SK-N-SH (cell line): ENCODE measurements around the gene OSGEP. TPM values are rescaled to one million over a fixed set of nuclear protein-coding genes. Genes with fewer than 3 reads are reported as not detected.
A peak's percentile ranks its signal among the peaks of the same experiment; 100 is the strongest.

ENCODE experiments used
- CTCF ChIA-PET: fragments of 300-600, 350-600 bp; formaldehyde crosslinking; extraction: SDS; loops from one replicate; lab custom pipeline; 2021; lab: Yijun Ruan, JAX
- POLR2A ChIA-PET: fragments of 350-600 bp; sonication (Branson Sonifier 250); formaldehyde crosslinking; extraction: SDS; loops from one replicate; lab custom pipeline; 2020; ENCODE audit warnings: antibody characterized with exemption, inconsistent platforms; lab: Yijun Ruan, JAX
- DNase-seq: peaks from one replicate; pipeline ENCODE4 v3.0.0; 2012
- H2AFZ ChIP-seq: fragments of 200-600 bp; sonication (generic); 2 replicates; pipeline ENCODE4 v1.8.1; 2016; ENCODE audit warnings: antibody characterized with exemption, mild to moderate bottlenecking, low read depth
- H3F3A ChIP-seq: fragments of 200-600 bp; sonication (generic); replicated peaks from 2 replicates; pipeline ENCODE3; 2016; ENCODE audit warnings: antibody characterized with exemption, mild to moderate bottlenecking; ENCODE audit not compliant: insufficient read depth
- H3K27ac ChIP-seq, 2 experiments: fragments of 200-500 bp in 1 of 2; fragments of 200-600 bp in 1 of 2; sonication (Bioruptor generic) in 1 of 2; sonication (generic), shearing (Covaris generic) in 1 of 2; 2 replicates each; pipeline versions ENCODE4 v1.5.1 to v1.6.1; 2014 to 2016; ENCODE audit warnings: low read depth in 2 of 2, inconsistent platforms in 1 of 2, low read length in 1 of 2, mild to moderate bottlenecking in 1 of 2, mixed read lengths in 1 of 2
- H3K27me3 ChIP-seq: fragments of 200-600 bp; sonication (generic), shearing (Covaris generic); 2 replicates; pipeline ENCODE4 v1.6.1; 2016; ENCODE audit warnings: mixed run types; ENCODE audit not compliant: insufficient read depth
- H3K36me3 ChIP-seq, 2 experiments: fragments of 200-500 bp in 1 of 2; fragments of 200-600 bp in 1 of 2; sonication (Bioruptor generic) in 1 of 2; sonication (generic) in 1 of 2; replicated peaks in 1 of 2; 2 replicates each; pipeline versions ENCODE3 to v1.5.1; 2014 to 2016; ENCODE audit warnings: low read length in 1 of 2, mild to moderate bottlenecking in 1 of 2; ENCODE audit not compliant: insufficient read depth in 2 of 2, control insufficient read depth in 1 of 2
- H3K4me1 ChIP-seq, 2 experiments: fragments of 200-500 bp in 1 of 2; fragments of 200-600 bp in 1 of 2; sonication (Bioruptor generic) in 1 of 2; sonication (generic), shearing (Covaris generic) in 1 of 2; 2 replicates each; pipeline versions ENCODE4 v1.5.1 to v1.6.1; 2014 to 2016; ENCODE audit warnings: low read depth in 1 of 2, low read length in 1 of 2, mixed run types in 1 of 2; ENCODE audit not compliant: insufficient read depth in 2 of 2, control insufficient read depth in 1 of 2
- H3K4me2 ChIP-seq: fragments of 200-600 bp; sonication (generic), shearing (Covaris generic); 2 replicates; pipeline ENCODE4 v1.6.1; 2017; ENCODE audit warnings: mixed run types
- H3K4me3 ChIP-seq, 2 experiments: fragments of 200-500 bp in 1 of 2; fragments of 200-600 bp in 1 of 2; sonication (Bioruptor generic) in 1 of 2; sonication (generic), shearing (Covaris generic) in 1 of 2; 2 replicates each; pipeline versions ENCODE4 v1.5.1 to v1.8.1; 2014 to 2016; ENCODE audit warnings: low read depth in 2 of 2, inconsistent platforms in 1 of 2, low read length in 1 of 2, mild to moderate bottlenecking in 1 of 2, mixed read lengths in 1 of 2, moderate library complexity in 1 of 2
- H3K79me2 ChIP-seq: fragments of 200-600 bp; sonication (generic); 2 replicates; pipeline ENCODE4 v1.8.1; 2017; ENCODE audit warnings: mild to moderate bottlenecking; ENCODE audit not compliant: insufficient read depth
- H3K9ac ChIP-seq: fragments of 200-600 bp; sonication (generic); 2 replicates; pipeline ENCODE4 v1.6.1; 2017; ENCODE audit warnings: mixed run types
- H3K9me2 ChIP-seq: fragments of 200-600 bp; sonication (generic); 2 replicates; pipeline ENCODE4 v1.6.1; 2017; ENCODE audit warnings: mixed run types
- H3K9me3 ChIP-seq: fragments of 200-600 bp; sonication (generic); 2 replicates; pipeline ENCODE4 v1.6.1; 2017; ENCODE audit warnings: mixed run types, mild to moderate bottlenecking, moderate library complexity
- H4K20me1 ChIP-seq: fragments of 200-600 bp; sonication (generic); 2 replicates; pipeline ENCODE4 v1.6.1; 2017; ENCODE audit warnings: mild to moderate bottlenecking, mixed run types; ENCODE audit not compliant: insufficient read depth
- EP300 ChIP-seq, 2 experiments: IDR thresholded peaks; 2 replicates each; pipeline versions ENCODE4 v1.4.0 to v1.6.1; 2012; ENCODE audit warnings: borderline replicate concordance in 1 of 2, low read depth in 1 of 2, low read length in 1 of 2
- FOSL2 ChIP-seq: IDR thresholded peaks from 2 replicates; pipeline ENCODE4 v1.4.0; 2012; ENCODE audit warnings: low read depth, mild to moderate bottlenecking, moderate library complexity, borderline replicate concordance
- GABPA ChIP-seq: IDR thresholded peaks from 2 replicates; pipeline ENCODE4 v1.4.0; 2012; ENCODE audit warnings: low read depth, mild to moderate bottlenecking
- GATA2 ChIP-seq: sonication (generic); formaldehyde crosslinking; IDR thresholded peaks from 2 replicates; pipeline ENCODE4 v1.5.0; 2020; ENCODE audit warnings: mild to moderate bottlenecking, missing genetic modification reagents
- IRF3 ChIP-seq: fragments of 150-350 bp; IDR thresholded peaks from 2 replicates; pipeline ENCODE4 v1.6.1; 2016; ENCODE audit warnings: mild to moderate bottlenecking, low read depth, low read length
- JUND ChIP-seq: IDR thresholded peaks from 2 replicates; pipeline ENCODE4 v1.4.0; 2012
- MEF2A ChIP-seq: IDR thresholded peaks from 2 replicates; pipeline ENCODE4 v1.4.0; 2012; ENCODE audit warnings: low read depth, borderline replicate concordance
- MXI1 ChIP-seq: IDR thresholded peaks from 2 replicates; pipeline ENCODE4 v1.6.1; 2012; ENCODE audit warnings: mild to moderate bottlenecking, low read depth, low read length, improper control_type of control experiment
- NFIC ChIP-seq: IDR thresholded peaks from 2 replicates; pipeline ENCODE4 v1.4.0; 2012; ENCODE audit warnings: borderline replicate concordance
- PBX3 ChIP-seq: IDR thresholded peaks from 2 replicates; pipeline ENCODE4; 2012
- POLR2AphosphoS5 ChIP-seq: IDR thresholded peaks from 2 replicates; pipeline ENCODE4 v1.6.1; 2012; ENCODE audit warnings: low read depth, low read length
- RCOR1 ChIP-seq: fragments of 150-350 bp; IDR thresholded peaks from 2 replicates; pipeline ENCODE4 v1.6.1; 2017; ENCODE audit warnings: antibody characterized with exemption, low read length
- RFX5 ChIP-seq: IDR thresholded peaks from 2 replicates; pipeline ENCODE4 v1.6.1; 2012; ENCODE audit warnings: mild to moderate bottlenecking, improper control_type of control experiment, low read length
- SIN3A ChIP-seq: IDR thresholded peaks from 2 replicates; pipeline ENCODE4 v1.6.1; 2012; ENCODE audit warnings: low read depth, mild to moderate bottlenecking, low read length, moderate library complexity, borderline replicate concordance
- TAF1 ChIP-seq: IDR thresholded peaks from 2 replicates; pipeline ENCODE4 v1.6.1; 2012; ENCODE audit warnings: low read depth, mild to moderate bottlenecking, low read length, moderate library complexity, borderline replicate concordance
- TCF12 ChIP-seq: IDR thresholded peaks from 2 replicates; pipeline ENCODE4 v1.4.0; 2012
- USF1 ChIP-seq: IDR thresholded peaks from 2 replicates; pipeline ENCODE4 v1.4.0; 2012; ENCODE audit warnings: low read depth, borderline replicate concordance
- USF2 ChIP-seq: fragments of 150-350 bp; IDR thresholded peaks from 2 replicates; pipeline ENCODE4 v1.6.1; 2017; ENCODE audit warnings: antibody characterized with exemption, low read length, low read depth, borderline replicate concordance
- YY1 ChIP-seq: IDR thresholded peaks from 2 replicates; pipeline ENCODE4 v1.4.0; 2012; ENCODE audit warnings: low read depth, mild to moderate bottlenecking
- ZBTB33 ChIP-seq: IDR thresholded peaks from 2 replicates; pipeline ENCODE4 v1.4.0; 2012; ENCODE audit warnings: low read depth, borderline replicate concordance
- WGBS: methylation state at CpG from one replicate; pipeline ENCODE4 v1.1.6; 2017; ENCODE audit warnings: low lambda C conversion rate; 5-methylcytosine and 5-hydroxymethylcytosine counted together
- polyA plus RNA-seq, 3 experiments: library from polyadenylated mRNA; depleted of rRNA; stranded (reverse); fragments of >200 nt; gene quantifications; 2 replicates each; pipeline ENCODE4 v1.2.3, GENCODE V29; 2012
- TF ChIP-seq, protein P1 (sequence below): IDR thresholded peaks from 2 replicates; pipeline ENCODE4 v1.6.1; 2012; ENCODE audit warnings: mild to moderate bottlenecking, low read depth, low read length, moderate library complexity

OSGEP gene
- 32.9 and 38.7 TPM in 2 replicates for polyA plus RNA-seq (2012; rRNA removed)
- 18.2 and 24.9 TPM in 2 replicates for polyA plus RNA-seq (2012; cell fraction: cytosol; rRNA removed)
- polyA plus RNA-seq (2012; cell fraction: nucleus; rRNA removed), result 119 and 124 TPM in 2 replicates

DNA sequence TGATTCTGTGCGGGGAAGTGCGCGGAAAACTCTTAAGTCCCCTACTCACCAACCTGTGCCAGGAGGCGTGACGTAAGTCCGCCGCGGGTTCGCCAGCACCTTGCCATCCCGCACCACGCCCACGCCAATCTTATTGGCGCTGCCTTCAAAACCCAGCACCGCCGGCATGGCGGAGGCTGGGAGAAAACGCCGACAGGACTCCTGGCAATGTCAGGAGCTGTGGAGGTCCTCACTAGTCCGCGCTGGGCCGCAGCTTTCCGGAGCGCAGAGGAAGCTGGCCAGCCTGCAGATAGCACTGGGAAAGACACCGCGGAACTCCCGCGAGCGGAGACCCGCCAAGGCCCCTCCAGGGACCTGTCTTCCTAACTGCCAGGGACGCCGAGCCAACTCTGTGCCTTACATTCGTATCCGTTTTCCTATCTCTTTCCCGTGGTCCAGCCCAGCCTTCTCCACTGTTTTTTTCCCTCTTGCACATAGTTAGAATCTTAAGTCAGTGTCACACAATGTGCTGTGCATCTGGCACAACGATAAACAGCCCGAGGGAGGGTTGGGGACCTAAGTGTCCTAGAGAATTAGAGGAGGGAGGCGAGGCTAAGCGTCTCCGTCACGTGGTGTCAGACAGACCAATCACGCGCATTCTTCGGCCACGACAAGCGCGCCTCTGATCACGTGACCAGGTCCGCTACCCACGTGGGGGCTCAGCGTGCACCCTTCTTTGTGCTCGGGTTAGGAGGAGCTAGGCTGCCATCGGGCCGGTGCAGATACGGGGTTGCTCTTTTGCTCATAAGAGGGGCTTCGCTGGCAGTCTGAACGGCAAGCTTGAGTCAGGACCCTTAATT, at the start of gene OSGEP, which contains the start of gene APEX1:
Gene OSGEP, minus strand, starts transcription at position 297 of the 839 bp plus-strand sequence. Its CDS starts 129 bp downstream, at position 168.
Gene APEX1, plus strand, starts transcription at position 711 of the 839 bp plus-strand sequence. CDS start 420 bp downstream, outside the sequence.
- Histone ChIP-seq H3K4me2 (peak within 1 kb of the TSS; percentile 96), H3K9ac (peak within 1 kb of the TSS; percentile 92), H3K4me3 (peak within 1 kb of the TSS; percentile 92), H3K36me3 (peaks cover 50 to 57% of the 10 kb centered on the region in 2 experiments), H3F3A (peaks cover 12% of the 10 kb centered on the region), H3K79me2 (peaks cover 51% of the 10 kb centered on the region), H3K27me3 (no peaks in the 10 kb centered on the region), H3K27ac (peak within 1 kb of the TSS; percentile 92 to 96), H3K9me3 (no peaks in the 10 kb centered on the region), H3K9me2 (no peaks in the 10 kb centered on the region), H2AFZ (peak within 1 kb of the TSS; percentile 82), H3K4me1 (peaks cover 5 to 6% of the 10 kb centered on the region in 2 experiments; a peak in 3 of 4 replicates), H4K20me1 (no peaks in the 10 kb centered on the region)
- ChIA-PET CTCF (interaction anchor here (0.8 to 2.7 kb wide), 5 partner anchors 39 to 155 kb away, joined by 3 to 7 read pairs (median 6); no protein-coding TSS in a partner anchor), POLR2A (interaction anchor here (0.8 to 3.0 kb wide), 10 partner anchors 9 to 227 kb away, joined by 3 to 35 read pairs (median 5); partner anchors contain the start of genes CCNB1IP1, PARP2, PNP and TEP1)
- peak; percentile 95 for DNase-seq
- WGBS, result 0% methylated on average over 38 of the region's 56 CpGs
- TF ChIP-seq PBX3 (peak; percentile 8; the same call in 1 of the 2 replicates), YY1 (peak; percentile 60; the same call in 1 of the 2 replicates), RFX5 (no peak), ZBTB33 (peak; percentile 92), GATA2 (no peak; the same call in 1 of the 2 replicates), TCF12 (no peak), SIN3A (peak; percentile 74; the same call in 1 of the 2 replicates), IRF3 (peak; percentile 16; the same call in 1 of the 2 replicates), POLR2AphosphoS5 (peak; percentile 76), EP300 (IDR thresholded peaks at IDR 0.05; ENCODE audit: borderline replicate concordance in 1 of 2, low read depth in 1 of 2, low read length in 1 of 2) (no peak), NFIC (peak; percentile 34; the same call in 1 of the 2 replicates), RCOR1 (no peak; the same call in 1 of the 2 replicates), USF2 (peak; percentile 99), MEF2A (no peak), TAF1 (peak; percentile 70), JUND (no peak), GABPA (no peak; the same call in 1 of the 2 replicates), USF1 (peak; percentile 100), FOSL2 (no peak), MXI1 (peak; percentile 97)
- TF ChIP-seq, protein P1, sequence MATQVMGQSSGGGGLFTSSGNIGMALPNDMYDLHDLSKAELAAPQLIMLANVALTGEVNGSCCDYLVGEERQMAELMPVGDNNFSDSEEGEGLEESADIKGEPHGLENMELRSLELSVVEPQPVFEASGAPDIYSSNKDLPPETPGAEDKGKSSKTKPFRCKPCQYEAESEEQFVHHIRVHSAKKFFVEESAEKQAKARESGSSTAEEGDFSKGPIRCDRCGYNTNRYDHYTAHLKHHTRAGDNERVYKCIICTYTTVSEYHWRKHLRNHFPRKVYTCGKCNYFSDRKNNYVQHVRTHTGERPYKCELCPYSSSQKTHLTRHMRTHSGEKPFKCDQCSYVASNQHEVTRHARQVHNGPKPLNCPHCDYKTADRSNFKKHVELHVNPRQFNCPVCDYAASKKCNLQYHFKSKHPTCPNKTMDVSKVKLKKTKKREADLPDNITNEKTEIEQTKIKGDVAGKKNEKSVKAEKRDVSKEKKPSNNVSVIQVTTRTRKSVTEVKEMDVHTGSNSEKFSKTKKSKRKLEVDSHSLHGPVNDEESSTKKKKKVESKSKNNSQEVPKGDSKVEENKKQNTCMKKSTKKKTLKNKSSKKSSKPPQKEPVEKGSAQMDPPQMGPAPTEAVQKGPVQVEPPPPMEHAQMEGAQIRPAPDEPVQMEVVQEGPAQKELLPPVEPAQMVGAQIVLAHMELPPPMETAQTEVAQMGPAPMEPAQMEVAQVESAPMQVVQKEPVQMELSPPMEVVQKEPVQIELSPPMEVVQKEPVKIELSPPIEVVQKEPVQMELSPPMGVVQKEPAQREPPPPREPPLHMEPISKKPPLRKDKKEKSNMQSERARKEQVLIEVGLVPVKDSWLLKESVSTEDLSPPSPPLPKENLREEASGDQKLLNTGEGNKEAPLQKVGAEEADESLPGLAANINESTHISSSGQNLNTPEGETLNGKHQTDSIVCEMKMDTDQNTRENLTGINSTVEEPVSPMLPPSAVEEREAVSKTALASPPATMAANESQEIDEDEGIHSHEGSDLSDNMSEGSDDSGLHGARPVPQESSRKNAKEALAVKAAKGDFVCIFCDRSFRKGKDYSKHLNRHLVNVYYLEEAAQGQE, result peak; percentile 5; the same call in 1 of the 2 replicates
